GM18861 (cell line): ENCODE results near the gene AGA.
A peak's percentile ranks its signal among the peaks of the same experiment; 100 is the strongest.

ENCODE experiments used
- ATAC-seq: cut with Tn5 transposase; IDR thresholded peaks from one replicate; pipeline ENCODE4 v1.9.1; 2021; ENCODE audit not compliant: unreplicated experiment

AGA gene

DNA sequence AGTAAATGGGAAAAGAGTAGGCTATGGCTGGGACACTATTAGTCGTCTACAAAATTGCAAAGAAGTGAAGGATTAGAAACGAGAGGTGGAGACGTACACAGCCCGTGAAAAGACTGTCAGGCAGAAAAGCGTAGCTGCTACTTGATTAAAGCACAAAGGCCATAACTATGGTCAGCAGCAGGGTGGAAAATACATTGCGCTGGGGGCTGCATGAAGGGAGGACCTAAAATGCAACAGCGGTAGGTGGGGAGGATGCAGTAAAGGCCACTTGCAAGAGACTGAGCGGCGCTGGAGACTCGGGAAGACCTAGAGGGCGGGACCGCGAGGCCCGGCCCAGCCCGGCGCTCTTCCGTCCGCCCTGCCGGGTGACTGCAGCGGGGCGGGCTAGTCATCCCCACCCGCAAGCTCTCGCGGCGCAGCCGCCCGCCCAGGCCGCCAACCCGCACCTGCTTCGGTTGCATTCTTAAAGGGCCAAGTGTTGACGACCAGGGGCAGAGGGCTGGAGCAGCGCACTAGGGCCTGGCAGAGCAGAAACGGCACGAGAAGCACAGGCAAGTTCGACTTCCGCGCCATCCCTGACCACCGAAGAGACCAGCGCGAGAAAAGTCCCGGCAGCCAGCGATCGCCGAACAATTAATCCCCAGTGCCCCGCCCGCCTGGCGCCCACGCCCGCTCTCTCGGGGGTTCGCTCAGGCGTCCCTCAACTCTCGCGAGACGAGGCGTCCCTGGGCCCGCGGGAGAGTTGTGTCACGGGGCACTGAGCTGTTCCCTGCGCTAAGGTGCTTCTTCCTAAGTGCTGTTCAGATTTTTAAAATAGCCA, at the start of gene AGA:
Gene AGA, minus strand, starts transcription at position 635 of the 820 bp plus-strand sequence. Its CDS starts 62 bp downstream, at position 573.
- ATAC-seq = peak; percentile 84

GRCh38 chr4:177492022-177492421, 49.8 kb upstream of the AGA start:
- no peak for ATAC-seq

DNA sequence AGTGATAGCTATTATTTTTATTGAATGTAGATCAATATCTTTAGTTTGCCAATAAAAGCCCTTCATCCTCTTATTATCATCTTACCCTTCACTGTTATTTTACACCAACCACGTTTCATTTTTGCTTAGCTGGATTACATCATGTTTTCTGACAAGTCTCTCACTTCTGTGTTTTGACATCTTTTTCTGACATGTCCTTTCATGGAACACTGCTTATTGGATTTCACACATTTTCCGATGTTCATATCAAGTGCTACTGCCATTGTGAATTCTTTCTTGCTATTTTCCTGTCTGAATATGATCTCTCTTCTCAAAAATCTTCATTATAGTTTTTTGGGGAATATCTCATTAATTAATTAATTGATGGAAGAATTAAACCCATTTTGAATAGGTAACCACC, 48.5 kb upstream of the AGA start:
- no peak for ATAC-seq

DNA sequence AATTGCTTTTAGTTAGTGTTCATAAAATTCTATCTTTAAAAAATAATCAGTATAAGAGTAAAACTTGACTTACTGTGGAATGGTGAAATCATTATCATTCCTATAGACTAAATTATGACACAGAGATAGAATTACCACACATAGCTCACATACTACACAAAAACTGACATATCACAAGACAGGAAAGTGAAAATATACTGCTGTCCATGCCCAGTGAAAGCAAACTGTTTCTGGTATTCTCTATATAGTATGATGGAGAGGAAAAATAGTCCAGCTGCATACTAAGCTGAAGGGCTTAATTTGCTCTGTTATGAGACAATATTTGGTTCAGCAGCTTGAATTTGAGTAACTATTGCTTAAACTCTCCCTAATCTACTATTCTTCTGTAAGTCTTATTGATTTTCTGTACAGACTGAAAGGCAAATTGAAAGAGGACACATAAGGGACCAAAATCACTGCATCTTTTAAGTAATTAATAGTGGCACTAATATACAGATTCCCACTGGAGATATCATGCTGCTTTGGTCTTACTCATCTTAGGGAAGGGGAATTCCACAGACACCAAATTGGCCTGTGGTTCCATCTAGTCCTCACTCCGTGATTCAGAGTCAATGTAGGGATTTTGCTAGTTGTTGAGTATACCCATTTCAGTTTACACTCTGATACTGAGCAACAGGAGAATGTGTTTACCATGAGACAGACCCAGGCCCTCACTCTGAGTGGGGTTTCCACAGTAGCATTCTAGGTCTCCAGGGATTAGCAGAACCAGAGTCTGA, 47.4 kb upstream of the AGA start:
- no peak for ATAC-seq

- no peak for ATAC-seq
These were observed 45.7 kb upstream of the AGA start for GRCh38 chr4:177487977-177488376.

DNA sequence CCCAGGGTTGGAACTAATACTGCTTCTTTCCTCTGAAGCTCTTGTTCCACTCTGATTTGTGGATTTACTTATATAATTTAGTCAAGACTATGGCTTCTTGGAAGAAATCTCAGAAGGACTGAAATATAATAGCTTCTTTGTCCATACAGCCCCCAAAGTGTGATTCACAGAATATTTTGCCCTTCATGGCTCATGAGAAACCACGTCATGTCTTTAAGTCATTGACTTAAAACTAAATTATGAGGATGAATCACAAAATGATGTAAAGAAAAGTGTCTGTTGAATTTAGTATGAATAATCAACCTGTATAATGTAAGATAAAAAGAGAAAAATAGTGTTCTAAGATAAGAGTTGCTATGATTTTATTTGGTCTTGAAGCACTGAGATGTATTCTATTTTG, 43.3 kb upstream of the AGA start:
- no peak for ATAC-seq

GRCh38 chr4:177484613-177485021, 42.4 kb upstream of the AGA start:
- no peak for ATAC-seq

GRCh38 chr4:177483760-177484159, 41.5 kb upstream of the AGA start:
- no peak for ATAC-seq

GRCh38 chr4:177483271-177483670, 41.0 kb upstream of the AGA start:
- no peak for ATAC-seq

- no peak for ATAC-seq
These were observed 40.1 kb upstream of the AGA start for GRCh38 chr4:177482367-177482766.

GRCh38 chr4:177480795-177481194, 38.6 kb upstream of the AGA start:
- ATAC-seq = no peak

GRCh38 chr4:177479063-177479462, 36.8 kb upstream of the AGA start:
- ATAC-seq = no peak

DNA sequence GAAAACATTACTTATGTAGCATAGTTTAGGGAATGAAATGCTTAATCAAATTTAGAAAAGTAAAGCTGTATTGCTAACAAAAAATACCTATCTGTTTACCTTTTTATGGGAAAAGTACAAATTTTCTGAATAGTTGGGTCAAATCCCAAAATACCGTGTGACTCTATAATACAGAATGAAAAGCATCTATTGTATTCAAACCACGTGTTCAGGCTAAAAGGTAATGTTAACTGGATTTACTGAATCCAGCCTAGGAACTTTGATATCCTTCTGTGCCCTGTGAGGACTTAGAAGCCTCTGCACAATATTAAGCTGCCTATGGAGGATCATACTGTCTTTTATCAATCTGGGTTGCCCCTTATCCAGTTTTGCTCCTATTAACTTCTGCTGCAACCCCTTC, 36.3 kb upstream of the AGA start:
- no peak for ATAC-seq

GRCh38 chr4:177473991-177474390, 31.8 kb upstream of the AGA start:
- ATAC-seq = no peak

- ATAC-seq = no peak
These were observed 21.8 kb upstream of the AGA start for GRCh38 chr4:177464026-177464425.

DNA sequence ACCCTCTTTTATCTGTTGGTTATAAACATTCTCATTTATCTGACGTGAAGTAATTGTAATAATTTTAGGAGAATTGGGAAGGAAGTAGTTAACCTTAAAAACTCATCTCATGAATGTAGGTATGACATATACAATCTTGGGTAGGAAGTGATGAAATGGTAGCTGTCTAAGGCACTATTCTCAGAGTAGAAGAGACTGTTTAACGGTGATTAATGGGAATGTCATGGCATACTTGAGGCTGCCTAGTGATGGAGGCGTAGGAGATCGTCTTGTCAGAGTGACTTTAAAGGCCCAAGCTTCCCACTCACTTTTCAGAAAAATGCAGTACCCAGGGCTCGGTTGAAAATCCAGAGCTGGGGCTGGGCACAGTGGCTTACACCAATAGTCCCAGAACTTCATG, 19.4 kb upstream of the AGA start:
- no peak for ATAC-seq

DNA sequence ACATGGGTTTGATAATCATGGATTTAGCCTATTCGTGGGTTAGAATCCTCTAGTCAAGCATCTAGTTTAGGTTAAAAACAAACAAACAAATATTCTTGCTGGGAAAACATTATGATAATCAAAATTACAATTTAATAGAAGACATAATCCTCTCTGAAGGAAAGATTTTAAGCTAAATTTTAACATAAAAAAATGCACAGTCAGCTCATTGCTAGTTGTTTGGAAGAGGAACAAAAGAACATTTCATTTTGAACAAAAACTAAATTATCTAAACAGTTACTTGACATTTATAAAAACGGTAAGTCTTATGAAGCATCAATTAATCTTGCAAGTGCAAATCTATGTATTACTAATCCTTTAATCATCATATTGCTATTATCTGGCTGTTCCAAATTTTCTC, 18.2 kb upstream of the AGA start:
- ATAC-seq = no peak

DNA sequence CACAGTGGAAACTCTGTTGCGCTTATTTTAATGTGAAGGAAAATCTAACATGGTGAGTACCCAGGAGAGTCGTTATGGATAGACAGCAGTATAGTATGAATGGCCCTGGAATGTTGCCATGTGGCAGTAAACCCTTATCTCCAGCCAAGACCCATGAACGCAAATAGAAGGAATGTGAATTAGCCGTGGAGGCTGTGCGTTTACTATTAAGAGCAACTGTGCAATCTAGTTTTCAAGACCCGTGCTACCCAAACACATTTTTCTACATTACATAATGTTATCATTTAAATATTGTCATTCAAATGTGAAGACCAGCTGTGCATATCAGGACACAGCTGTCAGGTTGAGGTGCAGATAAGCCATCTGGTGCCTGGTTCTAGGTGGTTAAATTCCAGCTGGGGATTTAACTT, 13.3 kb upstream of the AGA start:
- no peak for ATAC-seq

- ATAC-seq = no peak
These were observed 10.9 kb upstream of the AGA start for GRCh38 chr4:177453116-177453515.

DNA sequence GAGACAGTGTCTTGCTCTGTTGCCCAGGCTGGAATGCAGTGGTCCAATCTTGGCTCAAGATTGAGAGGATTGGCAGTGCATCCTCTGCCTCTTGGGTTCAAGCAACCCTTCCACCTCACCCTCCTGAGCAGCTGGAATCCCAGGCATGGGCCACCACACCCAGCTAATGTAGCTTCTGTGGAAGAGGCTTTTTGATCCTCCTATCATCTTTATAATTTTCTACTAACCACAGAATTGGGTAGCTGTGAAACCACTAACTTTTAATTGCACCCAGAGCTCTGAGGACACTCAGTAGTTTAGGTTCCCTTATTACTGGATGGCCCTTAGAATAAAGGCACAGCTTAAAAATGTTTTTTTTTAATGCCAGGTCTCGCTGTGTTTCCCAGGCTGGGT, 8.9 kb upstream of the AGA start:
- ATAC-seq = no peak

GRCh38 chr4:177450426-177451107, 8.3 kb upstream of the AGA start:
- ATAC-seq = no peak

DNA sequence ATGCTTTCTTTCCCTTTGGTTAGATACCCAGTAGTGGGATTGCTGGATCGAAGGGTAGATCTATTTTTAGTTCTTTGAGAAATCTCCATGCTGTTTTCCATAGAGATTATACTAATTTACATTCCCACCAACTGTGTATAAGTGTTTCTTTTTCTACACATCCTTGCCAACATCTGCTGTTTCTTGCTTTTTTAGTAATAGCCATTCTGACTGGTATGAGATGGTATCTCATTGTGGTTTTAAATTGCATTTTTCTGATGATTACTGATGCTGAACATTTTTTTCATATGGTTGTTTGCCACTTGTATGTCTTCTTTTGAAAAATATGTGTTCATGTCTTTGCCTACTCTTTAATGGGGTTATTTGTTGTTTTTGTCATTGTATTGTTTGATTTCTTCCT, 6.6 kb upstream of the AGA start:
- no peak for ATAC-seq
